Transverse colon (tissue), 4 donors: Measurements from ENCODE around the gene PRPS1. TPM values are rescaled to one million over a fixed set of nuclear protein-coding genes. Genes with fewer than 3 reads are reported as not detected.
A peak's percentile ranks its signal among the peaks of the same experiment; 100 is the strongest.
"Not testable (repeated sequence)": the region's sequence is repeated elsewhere in the genome, so short reads cannot be mapped to it uniquely, and the experiment has no call there.

ENCODE experiments used
- DNase-seq: peaks from one replicate; pipeline ENCODE4 v3.0.0-alpha.2; 2019
- H3K27ac ChIP-seq, 4 donors: fragments of 200-600 bp; sonication (generic); 2 replicates each; pipeline ENCODE4 v1.5.1; 2016 to 2018; ENCODE audit warnings: inconsistent platforms in 4 of 4
- H3K27me3 ChIP-seq: fragments of 200-600 bp; sonication (generic); 2 replicates; pipeline ENCODE4 v1.5.1; 2017; ENCODE audit warnings: inconsistent platforms
- H3K36me3 ChIP-seq, 4 donors: fragments of 200-600 bp; sonication (generic); 2 replicates each; pipeline ENCODE4 v1.5.1; 2017 to 2019; ENCODE audit warnings: inconsistent platforms in 4 of 4
- H3K4me1 ChIP-seq, 4 donors: fragments of 200-600 bp; sonication (generic); 2 replicates each; pipeline ENCODE4 v1.5.1; 2017 to 2020; ENCODE audit warnings: inconsistent platforms in 4 of 4
- H3K4me3 ChIP-seq, 4 donors: fragments of 200-600 bp; sonication (generic); 1 replicate in 1 of 4; 2 replicates in 3 of 4; pipeline versions ENCODE4 v1.5.1 to v1.6.1; 2017 to 2019; ENCODE audit warnings: inconsistent platforms in 4 of 4
- H3K9me3 ChIP-seq, 2 donors: fragments of 200-600 bp; sonication (generic); 2 replicates each; pipeline ENCODE4 v1.5.1; 2017 to 2019; ENCODE audit warnings: inconsistent platforms in 2 of 2
- EP300 ChIP-seq: sonication (generic); formaldehyde crosslinking; IDR thresholded peaks from one replicate; pipeline ENCODE4 v1.6.1; 2017; ENCODE audit warnings: antibody characterized with exemption, low read depth
- POLR2A ChIP-seq: fragments of 450-650 bp; IDR thresholded peaks from one replicate; pipeline ENCODE4 v1.6.1; 2016; ENCODE audit warnings: antibody characterized with exemption, mild to moderate bottlenecking, moderate library complexity
- POLR2AphosphoS5 ChIP-seq, 3 donors: sonication (generic); formaldehyde crosslinking; IDR thresholded peaks; one replicate each; pipeline ENCODE4 v1.6.1; 2016; ENCODE audit warnings: antibody characterized with exemption in 3 of 3
- WGBS, 2 donors: methylation state at CpG; one replicate each; pipeline ENCODE4 v1.1.5; 2018; ENCODE audit warnings: low coverage in 1 of 2; 5-methylcytosine and 5-hydroxymethylcytosine counted together
- in situ Hi-C, 4 donors: fragments of 200-750 bp; cut with MboI; loops; one replicate each; pipeline versions ENCODE4 v1.15.0 to v1.15.1; 2017; ENCODE audit warnings: low sequenced_read_pairs in 3 of 4, low pct_ligation_motif_present in 1 of 4, low pct_unique_long_range_greater_than_20kb in 1 of 4
- intact Hi-C: fragments of 100-400 bp; cut with DNase I; formaldehyde crosslinking; loops from one replicate; pipeline ENCODE4 v1.15.1; 2023; ENCODE audit warnings: low total_unique reads
- total RNA-seq, 4 donors: library from RNA; depleted of rRNA; stranded (reverse); fragments of >200 nt; gene quantifications; one replicate each; pipeline ENCODE4 v1.1.0, GENCODE V29; 2016
- TF ChIP-seq, protein P1 (sequence below), 5 experiments: fragments of 200-600 bp in 3 of 5; fragments of 450-650 bp in 2 of 5; sonication (generic) in 3 of 5; IDR thresholded peaks; 1 replicate in 2 of 5; 2 replicates in 3 of 5; pipeline ENCODE4 v1.5.1; 2016 to 2017; ENCODE audit warnings: antibody characterized with exemption in 5 of 5, inconsistent platforms in 3 of 5, mild to moderate bottlenecking in 2 of 5, moderate library complexity in 1 of 5

The PRPS1 gene
- total RNA-seq, 4 donors from 2014 or later, result 1.5 to 16.5 (median 12.4) TPM

DNA sequence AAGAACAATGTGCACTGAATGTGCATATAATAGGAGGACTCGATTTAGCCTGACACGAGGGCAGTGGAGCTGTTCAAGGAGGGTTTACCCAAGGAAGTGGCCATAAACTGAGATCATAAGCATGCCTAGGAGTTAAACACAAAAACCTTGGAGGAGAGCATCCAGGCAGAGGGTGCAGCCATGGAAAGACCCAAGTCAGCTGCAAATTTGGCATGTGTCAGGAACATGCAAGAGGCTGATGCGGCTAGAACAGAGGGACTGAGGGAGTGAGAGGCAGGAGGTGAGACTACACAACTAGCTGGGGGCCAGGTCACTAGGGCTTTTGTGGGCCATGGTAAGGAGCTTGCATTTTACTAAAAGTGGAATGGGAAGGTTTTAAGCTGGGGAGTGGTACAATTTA lies 55.6 kb downstream of the PRPS1 start:
- no peak for DNase-seq
- H3K9me3 ChIP-seq, result no peaks in the 10 kb centered on the region
- peak overlapping the region; percentile 34 to 65 (median 58) for H3K27ac ChIP-seq
- no peaks in the 10 kb centered on the region for H3K27me3 ChIP-seq
- WGBS, 2 donors, result 67% methylated on average over 3 of the region's 3 CpGs; no CpG with 5 or more reads in 1 of the 2 donors
- H3K4me3 ChIP-seq, result no peak overlapping the region
- H3K4me1 ChIP-seq, result peaks cover 6 to 32% (median 7%) of the 10 kb centered on the region in 4 donors
- no peaks in the 10 kb centered on the region for H3K36me3 ChIP-seq
- in situ Hi-C loops, result no loop called here
- intact Hi-C loops, result no loop called here
- TF ChIP-seq POLR2AphosphoS5 (IDR thresholded peaks at IDR 0.05) (no peak), EP300 (no peak), POLR2A (no peak)
- TF ChIP-seq, protein P1, sequence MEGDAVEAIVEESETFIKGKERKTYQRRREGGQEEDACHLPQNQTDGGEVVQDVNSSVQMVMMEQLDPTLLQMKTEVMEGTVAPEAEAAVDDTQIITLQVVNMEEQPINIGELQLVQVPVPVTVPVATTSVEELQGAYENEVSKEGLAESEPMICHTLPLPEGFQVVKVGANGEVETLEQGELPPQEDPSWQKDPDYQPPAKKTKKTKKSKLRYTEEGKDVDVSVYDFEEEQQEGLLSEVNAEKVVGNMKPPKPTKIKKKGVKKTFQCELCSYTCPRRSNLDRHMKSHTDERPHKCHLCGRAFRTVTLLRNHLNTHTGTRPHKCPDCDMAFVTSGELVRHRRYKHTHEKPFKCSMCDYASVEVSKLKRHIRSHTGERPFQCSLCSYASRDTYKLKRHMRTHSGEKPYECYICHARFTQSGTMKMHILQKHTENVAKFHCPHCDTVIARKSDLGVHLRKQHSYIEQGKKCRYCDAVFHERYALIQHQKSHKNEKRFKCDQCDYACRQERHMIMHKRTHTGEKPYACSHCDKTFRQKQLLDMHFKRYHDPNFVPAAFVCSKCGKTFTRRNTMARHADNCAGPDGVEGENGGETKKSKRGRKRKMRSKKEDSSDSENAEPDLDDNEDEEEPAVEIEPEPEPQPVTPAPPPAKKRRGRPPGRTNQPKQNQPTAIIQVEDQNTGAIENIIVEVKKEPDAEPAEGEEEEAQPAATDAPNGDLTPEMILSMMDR (IDR thresholded peaks at IDR 0.05), result no peak

DNA sequence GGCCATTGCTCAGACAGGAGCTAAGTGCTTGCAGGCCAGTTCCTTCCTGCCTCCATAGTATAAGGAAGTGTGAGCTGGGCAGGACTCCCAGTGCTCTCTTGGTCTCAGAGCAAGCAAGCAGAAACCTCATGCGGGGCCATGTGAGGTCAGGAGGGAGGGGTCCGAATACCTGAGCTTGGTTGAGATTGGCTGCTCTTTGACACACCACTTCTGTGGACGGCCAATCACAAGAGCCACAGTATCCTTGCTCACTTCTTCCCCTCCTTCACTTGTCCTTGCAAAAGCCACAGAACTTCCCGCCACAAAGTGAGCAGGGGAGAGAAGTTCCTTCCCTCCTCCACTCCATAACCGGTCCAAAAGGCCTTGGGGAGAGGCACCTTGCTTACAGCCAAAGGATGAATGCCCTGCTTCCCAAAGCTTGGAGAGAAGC lies 56.7 kb downstream of the PRPS1 start:
- TF ChIP-seq POLR2A (no peak), POLR2AphosphoS5 (IDR thresholded peaks at IDR 0.05) (peak in 2 of 3 donors; percentile 31 to 32)
- WGBS, 2 donors, result 59% methylated on average over 5 of the region's 5 CpGs; no CpG with 5 or more reads in 1 of the 2 donors
- in situ Hi-C loops (no loop called here), intact Hi-C loops (no loop called here)
- Histone ChIP-seq H3K27ac (peak overlapping the region; percentile 34 to 65 (median 58)), H3K36me3 (no peaks in the 10 kb centered on the region), H3K9me3 (no peaks in the 10 kb centered on the region), H3K4me1 (peaks cover 6 to 32% (median 7%) of the 10 kb centered on the region in 4 donors), H3K4me3 (no peak overlapping the region), H3K27me3 (no peaks in the 10 kb centered on the region)
- peak; percentile 60 for DNase-seq

DNA sequence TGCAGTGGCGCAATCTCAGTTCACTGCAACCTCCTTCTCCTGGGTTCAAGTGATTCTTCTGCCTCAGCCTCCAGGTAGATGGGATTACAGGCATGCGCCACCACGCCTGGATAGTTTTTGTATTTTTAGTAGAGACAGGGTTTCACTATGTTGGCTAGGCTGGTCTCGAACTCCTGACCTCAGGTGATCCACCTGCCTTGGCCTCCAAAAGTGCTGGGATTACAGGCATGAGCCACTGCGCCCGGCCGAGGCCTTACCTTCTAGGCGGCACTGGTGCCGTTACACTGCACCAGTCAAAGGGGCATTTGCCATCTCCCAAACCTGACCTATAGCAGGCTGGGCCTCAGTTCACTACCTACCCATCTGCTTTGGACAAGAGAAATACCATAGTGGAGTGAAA lies 57.3 kb downstream of the PRPS1 start:
- in situ Hi-C loops, H3K9me3 ChIP-seq, H3K4me3 ChIP-seq, intact Hi-C loops, H3K36me3 ChIP-seq, H3K27me3 ChIP-seq, DNase-seq: not testable (repeated sequence)
- peak overlapping the region; percentile 34 to 65 (median 58) for H3K27ac ChIP-seq
- 89% methylated on average over 9 of the region's 9 CpGs; no CpG with 5 or more reads in 1 of the 2 donors for whole genome bisulfite sequencing, 2 donors
- H3K4me1 ChIP-seq, result peaks cover 6 to 32% (median 7%) of the 10 kb centered on the region in 4 donors

DNA sequence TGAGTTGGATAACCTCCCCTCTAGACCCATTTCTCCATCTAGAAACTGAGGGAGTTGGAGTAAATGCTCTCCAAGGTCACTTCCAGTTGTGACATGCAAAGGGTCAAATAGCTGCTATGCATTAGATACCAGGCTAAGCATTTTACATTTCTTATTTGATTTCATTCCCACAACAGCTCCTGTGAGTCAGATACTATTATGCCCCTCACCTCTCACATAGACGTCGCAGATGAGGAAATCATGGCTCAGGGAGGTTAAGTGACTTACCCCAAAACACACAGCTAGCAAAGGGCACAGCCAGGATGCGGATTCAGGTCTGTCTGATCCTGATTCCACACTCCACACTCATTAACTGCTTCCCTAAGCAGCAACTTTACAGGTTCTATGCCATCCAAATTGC lies 57.7 kb downstream of the PRPS1 start:
- Histone ChIP-seq H3K9me3 (no peaks in the 10 kb centered on the region), H3K4me1 (peaks cover 6 to 32% (median 7%) of the 10 kb centered on the region in 4 donors), H3K36me3 (no peaks in the 10 kb centered on the region), H3K27ac (peak overlapping the region in 2 of 4 donors; percentile 53 to 63), H3K27me3 (no peaks in the 10 kb centered on the region), H3K4me3 (no peak overlapping the region)
- intact Hi-C loops (no loop called here), in situ Hi-C loops (no loop called here)
- 71% methylated on average over 3 of the region's 3 CpGs; no CpG with 5 or more reads in 1 of the 2 donors for WGBS, 2 donors
- DNase-seq, result no peak
- TF ChIP-seq POLR2A (no peak), POLR2AphosphoS5 (IDR thresholded peaks at IDR 0.05) (no peak), EP300 (no peak)
- TF ChIP-seq, protein P1 (IDR thresholded peaks at IDR 0.05), result no peak

DNA sequence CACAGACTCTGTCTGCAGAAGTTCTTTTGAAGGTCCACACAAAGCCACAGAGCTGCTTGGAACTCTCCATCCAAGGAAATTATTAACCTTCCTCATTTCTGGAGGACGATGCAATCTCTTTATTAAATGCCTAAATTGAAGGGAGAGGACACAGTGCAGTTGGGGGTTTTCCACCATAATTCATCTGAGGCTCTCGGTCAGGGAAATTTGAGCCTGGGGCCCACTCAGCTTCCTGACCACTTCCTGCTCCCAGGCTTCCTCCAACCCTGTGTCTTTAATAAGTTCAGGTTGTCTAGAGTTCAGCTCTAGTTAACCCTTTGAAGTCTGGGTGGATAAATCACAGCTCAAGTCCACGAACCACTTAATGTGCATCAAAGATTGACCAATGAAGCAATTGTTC lies 58.5 kb downstream of the PRPS1 start:
- 46% methylated on average over 3 of the region's 3 CpGs; no CpG with 5 or more reads in 1 of the 2 donors for WGBS, 2 donors
- Histone ChIP-seq H3K27ac (no peak overlapping the region), H3K27me3 (no peaks in the 10 kb centered on the region), H3K4me3 (no peak overlapping the region), H3K4me1 (peaks cover 6 to 32% (median 7%) of the 10 kb centered on the region in 4 donors), H3K9me3 (no peaks in the 10 kb centered on the region), H3K36me3 (no peaks in the 10 kb centered on the region)
- in situ Hi-C loops, result no loop called here
- TF ChIP-seq, protein P1 (IDR thresholded peaks at IDR 0.05), result no peak
- no peak for TF ChIP-seq POLR2A
- no peak for TF ChIP-seq EP300
- no peak for DNase-seq
- intact Hi-C loops, result no loop called here
